Measurements from ENCODE around the gene KCNJ18. TPM values are rescaled to one million over a fixed set of nuclear protein-coding genes. Genes with fewer than 3 reads are reported as not detected.
"Not testable (repeated sequence)": the region's sequence is repeated elsewhere in the genome, so short reads cannot be mapped to it uniquely, and the experiment has no call there.

The KCNJ18 gene
- total and polyA plus RNA-seq, 8 donors: not detected

GRCh38 chr17:21677911-21678310, 14.4 kb upstream of the KCNJ18 start:
- H3K4me1 ChIP-seq: no peaks in the 10 kb centered on the region
- H3K27ac ChIP-seq: no peak overlapping the region
- H3K9me3 ChIP-seq: no peaks in the 10 kb centered on the region
- H3K27me3 ChIP-seq: no peaks in the 10 kb centered on the region
- ATAC-seq (no peak), DNase-seq (peak in 1 of 6 donors; percentile 33), FAIRE-seq (no peak)
- TF ChIP-seq, protein P1, sequence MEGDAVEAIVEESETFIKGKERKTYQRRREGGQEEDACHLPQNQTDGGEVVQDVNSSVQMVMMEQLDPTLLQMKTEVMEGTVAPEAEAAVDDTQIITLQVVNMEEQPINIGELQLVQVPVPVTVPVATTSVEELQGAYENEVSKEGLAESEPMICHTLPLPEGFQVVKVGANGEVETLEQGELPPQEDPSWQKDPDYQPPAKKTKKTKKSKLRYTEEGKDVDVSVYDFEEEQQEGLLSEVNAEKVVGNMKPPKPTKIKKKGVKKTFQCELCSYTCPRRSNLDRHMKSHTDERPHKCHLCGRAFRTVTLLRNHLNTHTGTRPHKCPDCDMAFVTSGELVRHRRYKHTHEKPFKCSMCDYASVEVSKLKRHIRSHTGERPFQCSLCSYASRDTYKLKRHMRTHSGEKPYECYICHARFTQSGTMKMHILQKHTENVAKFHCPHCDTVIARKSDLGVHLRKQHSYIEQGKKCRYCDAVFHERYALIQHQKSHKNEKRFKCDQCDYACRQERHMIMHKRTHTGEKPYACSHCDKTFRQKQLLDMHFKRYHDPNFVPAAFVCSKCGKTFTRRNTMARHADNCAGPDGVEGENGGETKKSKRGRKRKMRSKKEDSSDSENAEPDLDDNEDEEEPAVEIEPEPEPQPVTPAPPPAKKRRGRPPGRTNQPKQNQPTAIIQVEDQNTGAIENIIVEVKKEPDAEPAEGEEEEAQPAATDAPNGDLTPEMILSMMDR (IDR thresholded peaks at IDR 0.05): no peak
- WGBS, 2 donors: 63 to 66% methylated on average over 17 of the region's 17 CpGs
- H3K4me3 ChIP-seq: no peak overlapping the region
- intact Hi-C loops (cut with DNase I): no loop called here
- H3K36me3 ChIP-seq: no peaks in the 10 kb centered on the region

GRCh38 chr17:21678393-21679081, 13.8 kb upstream of the KCNJ18 start:
- intact Hi-C loops (cut with DNase I): no loop called here
- Histone ChIP-seq H3K27me3 (no peaks in the 10 kb centered on the region), H3K4me3 (no peak overlapping the region), H3K9me3 (no peaks in the 10 kb centered on the region), H3K36me3 (no peaks in the 10 kb centered on the region), H3K27ac (no peak overlapping the region), H3K4me1 (no peaks in the 10 kb centered on the region)
- FAIRE-seq: no peak
- ATAC-seq: no peak
- TF ChIP-seq, protein P1 (IDR thresholded peaks at IDR 0.05): no peak
- WGBS, 2 donors: 50 to 52% methylated on average over 42 of the region's 42 CpGs
- peak in 3 of 6 donors; percentile 21 to 63 (median 29) for DNase-seq

DNA sequence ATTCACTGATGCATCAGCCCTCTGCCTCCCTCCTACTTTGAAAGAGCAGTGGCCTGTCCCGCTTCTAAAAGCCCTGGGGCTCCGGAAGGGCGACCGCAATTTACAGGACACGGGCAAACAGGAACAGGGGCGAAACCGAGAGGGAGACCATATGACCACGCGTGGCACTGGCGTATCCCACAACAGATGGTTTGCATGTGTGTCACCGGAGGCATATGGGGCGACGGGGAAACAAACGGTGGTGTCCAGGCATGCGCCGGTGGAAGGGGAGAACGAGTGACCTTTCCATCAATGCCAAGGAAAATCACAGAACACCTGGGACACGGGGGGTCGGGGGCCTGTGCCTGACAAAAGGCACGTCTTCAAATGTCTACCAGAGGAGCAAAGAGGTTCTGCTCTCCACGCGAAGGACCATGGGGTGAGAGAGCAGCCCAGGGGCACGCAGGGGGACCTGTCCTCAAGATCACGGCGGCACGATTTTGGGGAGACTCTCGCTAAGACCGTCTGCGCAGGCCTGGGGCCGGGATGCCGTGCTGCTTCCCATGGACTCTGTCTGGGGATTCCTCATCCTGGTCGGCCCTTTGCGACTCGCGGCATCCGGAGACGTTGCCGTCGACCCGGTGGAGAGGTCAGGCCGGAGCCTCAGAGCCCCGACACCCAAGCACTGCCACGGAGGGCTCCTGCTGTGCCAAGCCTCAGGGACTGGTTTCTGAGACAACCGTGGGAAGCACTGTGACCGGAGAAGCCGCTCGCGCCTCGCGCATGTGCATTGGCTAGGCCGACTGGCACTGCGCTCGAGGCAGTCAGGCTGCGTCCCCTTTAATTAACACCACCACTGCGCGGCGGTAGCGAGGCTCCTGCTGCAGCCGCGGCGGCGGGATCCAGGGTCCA, 12.8 kb upstream of the KCNJ18 start:
- peak in 2 of 6 donors; percentile 59 to 77 for DNase-seq
- Histone ChIP-seq H3K36me3 (no peaks in the 10 kb centered on the region), H3K27me3 (no peaks in the 10 kb centered on the region), H3K27ac (no peak overlapping the region), H3K9me3 (no peaks in the 10 kb centered on the region), H3K4me1 (no peaks in the 10 kb centered on the region), H3K4me3 (no peak overlapping the region)
- TF ChIP-seq, protein P1 (IDR thresholded peaks at IDR 0.05): no peak
- WGBS, 2 donors: 60 to 72% methylated on average over 62 of the region's 62 CpGs
- FAIRE-seq: no peak
- no peak for ATAC-seq
- intact Hi-C loops (cut with DNase I): no loop called here

DNA sequence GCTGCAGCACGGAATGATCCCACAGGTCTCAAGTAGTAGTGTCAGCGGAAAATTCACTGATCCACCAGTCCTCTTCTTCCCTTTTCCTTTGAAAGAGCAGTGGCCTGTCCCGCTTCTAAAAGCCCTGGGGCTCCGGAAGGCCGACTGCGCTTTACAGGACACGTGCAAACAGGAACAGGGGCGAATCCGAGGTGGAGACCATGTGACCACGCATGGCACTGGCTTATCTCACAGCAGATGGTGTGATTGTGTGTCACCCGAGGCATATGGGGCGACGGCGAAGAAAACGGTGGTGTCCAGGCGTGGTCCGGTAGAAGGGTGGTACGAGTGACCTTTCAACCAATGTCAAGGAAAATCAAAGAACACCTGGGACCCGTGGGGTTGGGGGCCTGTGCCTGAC, 12.0 kb upstream of the KCNJ18 start:
- H3K27me3 ChIP-seq: no peaks in the 10 kb centered on the region
- no peaks in the 10 kb centered on the region for H3K9me3 ChIP-seq
- intact Hi-C loops (cut with DNase I): no loop called here
- no peaks in the 10 kb centered on the region for H3K36me3 ChIP-seq
- no peak for FAIRE-seq
- ATAC-seq: no peak
- peak in 2 of 6 donors; percentile 61 to 77 for DNase-seq
- 67 to 72% methylated on average over 19 of the region's 19 CpGs for WGBS, 2 donors
- TF ChIP-seq, protein P1 (IDR thresholded peaks at IDR 0.05): no peak
- H3K27ac ChIP-seq: no peak overlapping the region
- H3K4me1 ChIP-seq: no peaks in the 10 kb centered on the region
- H3K4me3 ChIP-seq: no peak overlapping the region

DNA sequence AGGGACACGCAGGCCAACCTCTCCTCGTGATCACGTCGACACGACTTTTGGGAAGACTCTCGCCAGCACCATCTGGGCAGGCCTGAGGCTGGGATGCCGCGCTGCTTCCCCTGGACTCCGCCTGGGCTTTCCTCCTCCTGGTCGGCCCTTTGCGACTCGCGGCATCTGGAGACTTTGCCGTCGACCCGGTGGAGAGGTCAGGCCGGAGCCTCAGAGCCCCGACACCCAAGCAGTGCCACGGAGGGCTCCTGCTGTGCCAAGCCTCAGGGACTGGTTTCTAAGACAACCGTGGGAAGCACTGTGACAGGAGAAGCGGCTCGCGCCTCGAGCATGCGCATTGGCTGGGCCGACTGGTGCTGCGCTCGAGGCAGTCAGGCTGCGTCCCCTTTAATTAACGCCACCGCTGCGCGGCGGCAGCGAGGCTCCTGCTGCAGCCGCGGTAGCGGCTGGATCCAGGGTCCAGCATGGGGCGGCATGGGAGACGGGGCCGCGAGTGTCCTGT, 11.4 kb upstream of the KCNJ18 start:
- H3K27ac ChIP-seq; ATAC-seq; H3K4me3 ChIP-seq; FAIRE-seq; intact Hi-C loops (cut with DNase I); H3K27me3 ChIP-seq; H3K4me1 ChIP-seq; H3K36me3 ChIP-seq; H3K9me3 ChIP-seq: not testable (repeated sequence)
- 55 to 75% methylated on average over 42 of the region's 42 CpGs for WGBS, 2 donors
- peak in 2 of 6 donors; percentile 53 to 62 for DNase-seq

GRCh38 chr17:21681576-21681975, 10.7 kb upstream of the KCNJ18 start:
- peak in 2 of 6 donors; percentile 34 to 54 for DNase-seq
- H3K27ac ChIP-seq; H3K36me3 ChIP-seq; H3K27me3 ChIP-seq; H3K4me3 ChIP-seq; intact Hi-C loops (cut with DNase I); ATAC-seq; H3K9me3 ChIP-seq; H3K4me1 ChIP-seq; FAIRE-seq: not testable (repeated sequence)
- WGBS, 2 donors: 70 to 71% methylated on average over 20 of the region's 20 CpGs

DNA sequence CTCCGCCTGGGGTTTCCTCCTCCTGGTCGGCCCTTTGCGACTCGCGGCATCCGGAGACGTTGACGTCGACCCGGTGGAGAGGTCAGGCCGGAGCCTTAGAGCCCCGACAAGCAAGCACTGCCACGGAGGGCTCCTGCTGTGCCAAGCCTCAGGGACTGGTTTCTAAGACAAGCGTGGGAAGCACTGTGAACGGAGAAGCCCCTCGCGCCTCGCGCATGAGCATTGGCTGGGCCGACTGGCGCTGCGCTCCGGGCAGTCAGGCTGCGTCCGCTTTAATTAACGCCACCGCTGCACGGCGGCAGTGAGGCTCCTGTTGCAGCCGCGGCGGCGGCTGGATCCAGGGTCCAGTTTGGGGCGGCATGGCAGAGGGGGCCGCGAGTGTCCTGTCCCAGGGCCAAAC, 10.2 kb upstream of the KCNJ18 start:
- 78 to 87% methylated on average over 33 to 35 of the region's 36 CpGs for WGBS, 2 donors
- H3K27ac ChIP-seq; ATAC-seq; H3K4me1 ChIP-seq; H3K9me3 ChIP-seq; H3K27me3 ChIP-seq; H3K4me3 ChIP-seq; FAIRE-seq; H3K36me3 ChIP-seq; intact Hi-C loops (cut with DNase I): not testable (repeated sequence)
- DNase-seq: peak in 3 of 6 donors; percentile 0 to 39 (median 35)

DNA sequence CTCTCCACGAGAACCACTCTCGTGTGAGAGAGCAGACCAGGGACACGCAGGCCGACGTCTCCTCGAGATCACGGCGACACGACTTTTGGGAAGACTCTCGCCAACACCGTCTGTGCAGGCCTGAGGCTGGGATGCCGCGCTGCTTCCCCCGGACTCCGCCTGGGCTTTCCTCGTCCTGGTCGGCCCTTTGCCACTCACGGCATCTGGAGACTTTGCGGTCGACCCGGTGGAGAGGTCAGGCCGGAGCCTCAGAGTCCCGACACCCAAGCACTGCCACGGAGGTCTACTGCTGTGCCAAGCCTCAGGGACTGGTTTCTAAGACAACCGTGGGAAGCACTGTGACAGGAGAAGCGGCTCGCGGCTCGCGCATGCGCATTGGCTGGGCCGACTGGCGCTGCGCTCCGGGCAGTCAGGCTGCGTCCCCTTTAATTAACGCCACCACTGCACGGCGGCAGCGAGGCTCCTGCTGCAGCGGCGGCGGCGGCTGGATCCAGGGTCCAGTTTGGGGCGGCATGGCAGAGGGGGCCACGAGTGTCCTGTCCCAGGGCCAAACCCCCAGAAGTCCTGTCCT, 9.1 kb upstream of the KCNJ18 start:
- H3K9me3 ChIP-seq: not testable (repeated sequence)
- peak in 1 of 6 donors; percentile 13 for DNase-seq

More for the DNA sequence above, 9.1 kb upstream of the KCNJ18 start:
- H3K4me3 ChIP-seq; FAIRE-seq; H3K27ac ChIP-seq; H3K4me1 ChIP-seq; H3K27me3 ChIP-seq; ATAC-seq; H3K36me3 ChIP-seq; intact Hi-C loops (cut with DNase I): not testable (repeated sequence)
- WGBS, 2 donors: 69 to 79% methylated on average over 37 to 41 of the region's 46 CpGs

Measured in pancreas (tissue), 10 donors.